Hippocampal formation (tissue), 2 donors: ENCODE data around the gene DIS3L2.
"Not testable (repeated sequence)": the region's sequence is repeated elsewhere in the genome, so short reads cannot be mapped to it uniquely, and the experiment has no call there.

Experiments
- DNase-seq, 2 donors: peaks; one replicate each; lab custom pipeline; 2025; lab: John Stamatoyannopoulos, UW

Gene DIS3L2

GRCh38 chr2:232322560-232323327, 361.2 kb downstream of the DIS3L2 start:
- DNase-seq, result no peak

GRCh38 chr2:232323328-232323650, 361.8 kb downstream of the DIS3L2 start:
- no peak for DNase-seq

- not testable (repeated sequence) for DNase-seq
Measured at GRCh38 chr2:232323967-232324366, 362.5 kb downstream of the DIS3L2 start.

GRCh38 chr2:232324778-232325177, 363.3 kb downstream of the DIS3L2 start:
- no peak for DNase-seq

- DNase-seq, result peak in 1 of 2 donors; percentile 38
Measured at GRCh38 chr2:232325324-232326273, 364.1 kb downstream of the DIS3L2 start.

GRCh38 chr2:232326274-232327104, 365.0 kb downstream of the DIS3L2 start:
- DNase-seq, result not testable (repeated sequence)

GRCh38 chr2:232327105-232328031, 365.9 kb downstream of the DIS3L2 start:
- DNase-seq, result peak; percentile 16 to 56

- no peak for DNase-seq
Measured at GRCh38 chr2:232328032-232328422, 366.5 kb downstream of the DIS3L2 start.

- DNase-seq, result no peak
Measured at GRCh38 chr2:232328516-232329460, 367.3 kb downstream of the DIS3L2 start.

- DNase-seq, result no peak
Measured at GRCh38 chr2:232329716-232330067, 368.2 kb downstream of the DIS3L2 start.

- no peak for DNase-seq
Measured at GRCh38 chr2:232330068-232330999, 368.8 kb downstream of the DIS3L2 start.

- DNase-seq, result not testable (repeated sequence)
Measured at GRCh38 chr2:232331061-232331460, 369.5 kb downstream of the DIS3L2 start.

- not testable (repeated sequence) for DNase-seq
Measured at GRCh38 chr2:232331641-232332040, 370.1 kb downstream of the DIS3L2 start.

GRCh38 chr2:232332244-232332939, 370.9 kb downstream of the DIS3L2 start:
- not testable (repeated sequence) for DNase-seq

- no peak for DNase-seq
Measured at GRCh38 chr2:232332940-232333259, 371.4 kb downstream of the DIS3L2 start.

- no peak for DNase-seq
Measured at GRCh38 chr2:232333361-232334135, 372.0 kb downstream of the DIS3L2 start.

- DNase-seq, result not testable (repeated sequence)
Measured at GRCh38 chr2:232334136-232334884, 372.8 kb downstream of the DIS3L2 start.
